Keratinocyte (primary cell): ENCODE measurements around the gene MCTS1.

Experiments
- EZH2 ChIP-seq: IDR thresholded peaks from one replicate; pipeline ENCODE4 v1.6.1; 2012; ENCODE audit warnings: inconsistent platforms, mild to moderate bottlenecking, low read length, moderate library complexity
- TF ChIP-seq, protein P1 (sequence below), 3 experiments: IDR thresholded peaks in 1 of 3; conservative IDR thresholded peaks in 1 of 3; optimal IDR thresholded peaks in 1 of 3; 2 replicates in 2 of 3; 3 replicates in 1 of 3; pipeline versions ENCODE3 to v1.5.1; 2011; ENCODE audit warnings: low read length in 3 of 3, mild to moderate bottlenecking in 3 of 3, moderate library complexity in 2 of 3, control low read depth in 1 of 3, inconsistent platforms in 1 of 3; ENCODE audit not compliant: insufficient read depth in 2 of 3; ENCODE audit errors: extremely low read depth in 1 of 3

DNA sequence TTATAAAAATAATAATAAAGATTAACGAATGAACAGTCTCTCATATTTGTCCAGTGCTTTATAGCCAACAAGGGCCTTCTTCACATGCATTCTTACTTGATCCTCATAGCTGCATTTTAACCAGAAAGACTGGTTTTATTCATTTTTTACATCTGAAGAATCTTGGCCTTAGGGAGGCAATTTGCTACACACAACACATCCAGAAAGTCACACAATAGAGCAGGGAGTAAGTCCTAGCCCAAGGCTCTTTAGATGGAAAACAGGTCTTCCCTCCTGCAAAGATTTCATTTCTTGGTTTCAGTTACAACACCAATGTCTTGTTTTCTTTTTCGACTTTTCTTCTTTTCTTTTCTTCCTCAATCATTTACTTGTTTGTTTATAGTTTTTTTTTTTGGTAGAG is 39.0 kb downstream of the MCTS1 start:
- TF ChIP-seq, protein P1, sequence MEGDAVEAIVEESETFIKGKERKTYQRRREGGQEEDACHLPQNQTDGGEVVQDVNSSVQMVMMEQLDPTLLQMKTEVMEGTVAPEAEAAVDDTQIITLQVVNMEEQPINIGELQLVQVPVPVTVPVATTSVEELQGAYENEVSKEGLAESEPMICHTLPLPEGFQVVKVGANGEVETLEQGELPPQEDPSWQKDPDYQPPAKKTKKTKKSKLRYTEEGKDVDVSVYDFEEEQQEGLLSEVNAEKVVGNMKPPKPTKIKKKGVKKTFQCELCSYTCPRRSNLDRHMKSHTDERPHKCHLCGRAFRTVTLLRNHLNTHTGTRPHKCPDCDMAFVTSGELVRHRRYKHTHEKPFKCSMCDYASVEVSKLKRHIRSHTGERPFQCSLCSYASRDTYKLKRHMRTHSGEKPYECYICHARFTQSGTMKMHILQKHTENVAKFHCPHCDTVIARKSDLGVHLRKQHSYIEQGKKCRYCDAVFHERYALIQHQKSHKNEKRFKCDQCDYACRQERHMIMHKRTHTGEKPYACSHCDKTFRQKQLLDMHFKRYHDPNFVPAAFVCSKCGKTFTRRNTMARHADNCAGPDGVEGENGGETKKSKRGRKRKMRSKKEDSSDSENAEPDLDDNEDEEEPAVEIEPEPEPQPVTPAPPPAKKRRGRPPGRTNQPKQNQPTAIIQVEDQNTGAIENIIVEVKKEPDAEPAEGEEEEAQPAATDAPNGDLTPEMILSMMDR (optimal IDR thresholded peaks at IDR 0.05 in 1 of 3, IDR thresholded peaks at IDR 0.05 in 1 of 3, conservative IDR thresholded peaks at IDR 0.05 in 1 of 3; ENCODE audit: extremely low read depth in 1 of 3, insufficient read depth in 2 of 3, low read length in 3 of 3) = no peak
- no peak for TF ChIP-seq EZH2
